Smooth muscle cell (in vitro differentiated cells): ENCODE results near the gene SCAF1. TPM values are rescaled to one million over a fixed set of nuclear protein-coding genes. Genes with fewer than 3 reads are reported as not detected.

ENCODE experiments used
- DNase-seq: peaks from one replicate; lab custom pipeline; 2025; ENCODE audit not compliant: unreplicated experiment; lab: John Stamatoyannopoulos, UW
- H2AFZ ChIP-seq: fragments of 200-600 bp; sonication (generic); 2 replicates; pipeline ENCODE4 v1.6.0; 2016; ENCODE audit warnings: antibody characterized with exemption, low read depth, mild to moderate bottlenecking
- H3F3A ChIP-seq: fragments of 200-600 bp; sonication (generic); 2 replicates; pipeline ENCODE4 v1.6.0; 2017; ENCODE audit warnings: antibody characterized with exemption, low read depth
- H3K27ac ChIP-seq: fragments of 200-600 bp; sonication (generic); 2 replicates; pipeline ENCODE4 v1.5.1; 2016; ENCODE audit warnings: low read depth, mild to moderate bottlenecking
- H3K27me3 ChIP-seq: fragments of 200-600 bp; sonication (generic); 2 replicates; pipeline ENCODE4 v1.6.1; 2016; ENCODE audit warnings: low read depth, mild to moderate bottlenecking
- H3K36me3 ChIP-seq: fragments of 200-600 bp; sonication (generic); 2 replicates; pipeline ENCODE4 v1.5.1; 2016; ENCODE audit warnings: low read depth
- H3K4me1 ChIP-seq: fragments of 200-600 bp; sonication (generic); 2 replicates; pipeline ENCODE4 v1.5.1; 2016; ENCODE audit warnings: low read depth
- H3K4me2 ChIP-seq: fragments of 200-600 bp; sonication (generic); 2 replicates; pipeline ENCODE4 v1.6.0; 2016; ENCODE audit warnings: mild to moderate bottlenecking
- H3K4me3 ChIP-seq: fragments of 200-600 bp; sonication (generic); 2 replicates; pipeline ENCODE4 v1.5.1; 2016; ENCODE audit warnings: mild to moderate bottlenecking
- H3K79me2 ChIP-seq: fragments of 200-600 bp; sonication (generic); 2 replicates; pipeline ENCODE4 v1.6.0; 2016; ENCODE audit warnings: low read depth, mild to moderate bottlenecking
- H3K9ac ChIP-seq: fragments of 200-600 bp; sonication (generic); 2 replicates; pipeline ENCODE4 v1.6.0; 2016; ENCODE audit warnings: low read depth
- H3K9me3 ChIP-seq: fragments of 200-600 bp; sonication (generic); replicated peaks from 2 replicates; pipeline ENCODE4 v1.5.1; 2016; ENCODE audit warnings: low read depth
- H4K20me1 ChIP-seq: fragments of 200-600 bp; sonication (generic); 2 replicates; pipeline ENCODE4 v1.6.0; 2016; ENCODE audit warnings: low read depth
- CTCF ChIP-seq: fragments of 200-600 bp; sonication (generic); IDR thresholded peaks from 2 replicates; pipeline ENCODE4 v1.5.1; 2017; ENCODE audit warnings: borderline replicate concordance, mild to moderate bottlenecking, antibody characterized with exemption; ENCODE audit not compliant: insufficient read depth, poor library complexity, severe bottlenecking
- WGBS: methylation state at CpG from one replicate; pipeline ENCODE4 v1.1.7; 2016; ENCODE audit warnings: low lambda C conversion rate; 5-methylcytosine and 5-hydroxymethylcytosine counted together
- polyA plus RNA-seq: library from polyadenylated mRNA; unstranded; fragments of >200 nt; fragmentation: Nextera tagmentation; extraction: Ambion mirVana; gene quantifications from 2 replicates; pipeline ENCODE4 v1.2.1, GENCODE V29; 2016
- total RNA-seq: library from RNA; depleted of rRNA; stranded (reverse); fragments of >200 nt; gene quantifications from 2 replicates; pipeline ENCODE4 v1.2.3, GENCODE V29; 2014

SCAF1 gene
- total and polyA plus RNA-seq, 2 experiments from 2014 or later = 7.9 to 12.1 TPM

GRCh38 chr19:49683814-49684250, 41.8 kb downstream of the SCAF1 start:
- H2AFZ ChIP-seq = no peak overlapping the region
- H3F3A ChIP-seq = peaks cover 4% of the 10 kb centered on the region
- H3K4me2 ChIP-seq = no peak overlapping the region
- H3K27me3 ChIP-seq = no peaks in the 10 kb centered on the region
- no peaks in the 10 kb centered on the region for H3K9me3 ChIP-seq
- H3K9ac ChIP-seq = no peak overlapping the region
- WGBS = 96% methylated on average over 18 of the region's 18 CpGs
- H3K27ac ChIP-seq = no peak overlapping the region
- no peak for TF ChIP-seq CTCF
- H4K20me1 ChIP-seq = peaks cover 65% of the 10 kb centered on the region
- DNase-seq = no peak
- no peaks in the 10 kb centered on the region for H3K36me3 ChIP-seq
- peaks cover 38% of the 10 kb centered on the region for H3K79me2 ChIP-seq
- H3K4me3 ChIP-seq = no peak overlapping the region
- H3K4me1 ChIP-seq = peaks cover 15% of the 10 kb centered on the region

- no peaks in the 10 kb centered on the region for H3F3A ChIP-seq
- H3K79me2 ChIP-seq = peaks cover 32% of the 10 kb centered on the region
- peaks cover 62% of the 10 kb centered on the region for H4K20me1 ChIP-seq
- no peak overlapping the region for H3K9ac ChIP-seq
- no peak overlapping the region for H3K4me3 ChIP-seq
- no peaks in the 10 kb centered on the region for H3K27me3 ChIP-seq
- peak; percentile 33 for TF ChIP-seq CTCF
- DNase-seq = no peak
- 92% methylated on average over 30 of the region's 35 CpGs for WGBS
- no peak overlapping the region for H2AFZ ChIP-seq
- no peak overlapping the region for H3K27ac ChIP-seq
- H3K4me1 ChIP-seq = peaks cover 9% of the 10 kb centered on the region
- H3K36me3 ChIP-seq = no peaks in the 10 kb centered on the region
- no peak overlapping the region for H3K4me2 ChIP-seq
- H3K9me3 ChIP-seq = no peaks in the 10 kb centered on the region
These were observed 42.4 kb downstream of the SCAF1 start for GRCh38 chr19:49684251-49684982.

- DNase-seq = no peak
- Histone ChIP-seq H3K4me3 (no peak overlapping the region), H3K9me3 (no peaks in the 10 kb centered on the region), H3K9ac (no peak overlapping the region), H3K79me2 (peaks cover 25% of the 10 kb centered on the region), H3F3A (no peaks in the 10 kb centered on the region), H3K4me1 (peaks cover 5% of the 10 kb centered on the region), H3K4me2 (no peak overlapping the region), H4K20me1 (peaks cover 55% of the 10 kb centered on the region), H3K27me3 (no peaks in the 10 kb centered on the region), H2AFZ (no peak overlapping the region), H3K36me3 (no peaks in the 10 kb centered on the region), H3K27ac (no peak overlapping the region)
- TF ChIP-seq CTCF = no peak
- WGBS = 94% methylated on average over 13 of the region's 13 CpGs
These were observed 43.1 kb downstream of the SCAF1 start for GRCh38 chr19:49684983-49685553.
